ENCODE measurements around the gene NEDD9. TPM values are rescaled to one million over a fixed set of nuclear protein-coding genes. Genes with fewer than 3 reads are reported as not detected.

NEDD9 gene
- total RNA-seq, 4 donors from 2014 or later, result 51.7 to 136 (median 94.0) TPM

DNA sequence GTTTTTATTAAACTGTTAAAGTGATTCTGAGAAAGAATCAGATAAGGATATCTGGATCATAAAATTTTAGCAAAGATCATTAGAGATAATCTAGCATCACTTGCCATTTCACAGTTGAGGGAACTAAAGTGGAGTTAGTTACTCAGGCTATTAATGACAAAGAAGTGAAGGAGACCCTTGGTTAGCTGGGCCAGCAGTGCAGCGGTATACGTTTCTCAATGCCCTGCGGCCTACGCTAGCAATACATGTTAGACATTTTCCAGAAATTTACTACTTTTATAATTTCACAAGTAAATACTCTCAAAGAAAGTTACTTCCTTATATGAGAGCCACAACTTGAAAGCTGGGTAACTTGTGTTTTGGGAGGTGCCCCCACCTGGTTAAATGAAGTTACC lies 28.5 kb downstream of the NEDD9 start:
- TF ChIP-seq, protein P1, sequence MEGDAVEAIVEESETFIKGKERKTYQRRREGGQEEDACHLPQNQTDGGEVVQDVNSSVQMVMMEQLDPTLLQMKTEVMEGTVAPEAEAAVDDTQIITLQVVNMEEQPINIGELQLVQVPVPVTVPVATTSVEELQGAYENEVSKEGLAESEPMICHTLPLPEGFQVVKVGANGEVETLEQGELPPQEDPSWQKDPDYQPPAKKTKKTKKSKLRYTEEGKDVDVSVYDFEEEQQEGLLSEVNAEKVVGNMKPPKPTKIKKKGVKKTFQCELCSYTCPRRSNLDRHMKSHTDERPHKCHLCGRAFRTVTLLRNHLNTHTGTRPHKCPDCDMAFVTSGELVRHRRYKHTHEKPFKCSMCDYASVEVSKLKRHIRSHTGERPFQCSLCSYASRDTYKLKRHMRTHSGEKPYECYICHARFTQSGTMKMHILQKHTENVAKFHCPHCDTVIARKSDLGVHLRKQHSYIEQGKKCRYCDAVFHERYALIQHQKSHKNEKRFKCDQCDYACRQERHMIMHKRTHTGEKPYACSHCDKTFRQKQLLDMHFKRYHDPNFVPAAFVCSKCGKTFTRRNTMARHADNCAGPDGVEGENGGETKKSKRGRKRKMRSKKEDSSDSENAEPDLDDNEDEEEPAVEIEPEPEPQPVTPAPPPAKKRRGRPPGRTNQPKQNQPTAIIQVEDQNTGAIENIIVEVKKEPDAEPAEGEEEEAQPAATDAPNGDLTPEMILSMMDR (IDR thresholded peaks at IDR 0.05; ENCODE audit: low read depth), result no peak

DNA sequence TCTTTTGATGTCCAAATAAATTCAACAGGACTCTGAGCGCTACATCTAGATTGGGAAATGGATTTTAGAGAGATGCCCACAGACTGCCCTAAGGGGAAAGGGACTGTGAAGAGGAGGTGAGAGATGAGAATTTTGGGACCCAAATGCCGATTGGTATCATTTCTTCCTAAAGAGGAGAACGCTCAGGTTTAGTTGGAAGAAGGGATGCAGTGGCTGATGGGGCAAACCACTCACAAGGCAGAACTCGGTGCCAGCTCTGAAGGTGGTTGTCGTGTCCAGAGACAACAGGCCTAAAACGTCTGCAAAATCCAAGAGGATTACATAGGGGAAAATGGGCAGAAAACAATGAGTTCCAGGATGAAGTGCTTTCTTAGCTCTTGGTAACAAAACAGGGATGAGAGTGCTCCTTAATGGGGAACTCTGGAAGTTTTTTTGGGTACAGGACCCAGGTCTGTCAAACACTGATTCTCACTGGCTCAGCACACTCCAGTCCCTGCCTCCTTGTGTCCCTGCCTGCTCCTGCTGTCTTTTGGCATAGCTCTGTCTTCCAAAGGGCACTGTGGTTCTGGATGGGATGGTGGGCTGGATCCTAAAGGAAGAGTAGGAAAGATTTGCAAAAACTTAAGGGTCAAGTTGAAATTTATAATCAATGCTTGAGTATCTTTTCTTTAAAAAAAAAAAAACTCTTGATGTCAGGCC lies 29.0 kb downstream of the NEDD9 start:
- TF ChIP-seq, protein P1 (IDR thresholded peaks at IDR 0.05; ENCODE audit: low read depth), result no peak

DNA sequence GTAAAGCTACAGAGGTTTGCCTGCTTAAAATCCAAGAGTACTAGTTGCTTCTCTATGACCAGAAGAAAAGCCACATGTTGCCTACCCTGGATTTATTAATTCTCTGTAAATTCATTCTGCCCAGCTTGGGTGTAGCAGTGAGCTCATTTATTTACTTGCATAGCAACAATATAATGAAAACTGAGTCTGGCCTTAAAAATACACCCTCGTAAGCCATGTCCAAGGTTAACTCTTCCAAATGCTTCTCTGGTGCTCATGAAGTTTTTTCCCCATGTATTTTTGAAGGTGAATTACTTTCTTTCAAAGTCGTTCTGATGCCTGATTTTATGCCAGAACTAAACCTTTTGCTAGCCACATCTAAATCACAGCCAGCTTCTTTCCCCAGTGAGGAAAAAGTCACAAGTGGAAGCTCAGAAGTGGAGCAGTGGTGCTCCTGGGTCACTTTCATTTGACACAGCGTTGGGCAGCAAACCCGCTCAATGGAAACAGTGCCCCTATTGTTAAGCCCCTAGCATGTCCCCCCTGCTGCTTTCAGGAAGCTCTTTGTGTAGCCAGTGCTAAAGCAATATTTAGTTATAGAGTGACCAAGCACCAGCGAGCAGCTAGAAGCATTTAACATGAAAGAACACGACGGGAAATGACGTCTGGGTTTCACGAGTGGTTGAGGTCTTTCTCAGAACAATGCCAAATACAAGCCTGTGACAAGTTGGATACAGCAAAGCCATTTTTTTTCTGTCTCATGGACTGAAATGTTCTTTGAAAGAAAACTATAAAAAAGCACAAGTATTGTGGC lies 29.8 kb downstream of the NEDD9 start:
- TF ChIP-seq, protein P1 (IDR thresholded peaks at IDR 0.05; ENCODE audit: low read depth), result no peak

DNA sequence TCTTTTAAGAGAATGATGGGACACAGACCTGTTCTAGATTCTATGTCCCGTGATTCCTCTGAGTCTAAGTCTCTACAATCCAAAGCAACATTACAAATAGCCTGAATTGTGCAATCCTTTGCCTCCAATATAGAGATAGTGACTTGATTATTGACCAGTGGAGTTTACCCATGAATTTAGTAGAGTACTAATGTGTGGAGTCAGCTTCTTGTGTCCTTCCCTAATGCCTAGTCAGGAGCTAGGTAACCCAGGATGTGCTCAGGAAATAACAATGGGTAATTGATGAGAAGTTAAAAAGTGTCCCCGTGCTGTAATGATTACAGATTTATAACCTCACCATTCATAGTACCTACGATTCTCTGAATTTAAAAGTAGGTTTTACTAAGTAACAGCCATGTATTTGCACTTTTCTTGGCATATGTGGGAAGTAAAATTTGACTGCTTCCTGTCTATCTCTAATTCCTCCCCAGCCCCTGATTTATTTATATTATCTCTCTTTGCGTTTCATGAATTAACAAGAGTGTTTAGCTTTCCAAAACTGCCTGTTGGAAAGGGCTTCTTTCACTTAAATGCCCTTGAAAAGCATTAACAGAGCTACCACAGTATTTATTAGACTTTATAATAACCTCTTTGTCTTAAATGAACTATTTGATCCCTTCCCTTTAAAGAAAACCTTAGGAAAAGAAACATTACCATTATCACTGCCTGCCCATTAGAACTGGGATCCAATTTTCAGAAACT lies 30.5 kb downstream of the NEDD9 start:
- TF ChIP-seq, protein P1 (IDR thresholded peaks at IDR 0.05; ENCODE audit: low read depth), result no peak

DNA sequence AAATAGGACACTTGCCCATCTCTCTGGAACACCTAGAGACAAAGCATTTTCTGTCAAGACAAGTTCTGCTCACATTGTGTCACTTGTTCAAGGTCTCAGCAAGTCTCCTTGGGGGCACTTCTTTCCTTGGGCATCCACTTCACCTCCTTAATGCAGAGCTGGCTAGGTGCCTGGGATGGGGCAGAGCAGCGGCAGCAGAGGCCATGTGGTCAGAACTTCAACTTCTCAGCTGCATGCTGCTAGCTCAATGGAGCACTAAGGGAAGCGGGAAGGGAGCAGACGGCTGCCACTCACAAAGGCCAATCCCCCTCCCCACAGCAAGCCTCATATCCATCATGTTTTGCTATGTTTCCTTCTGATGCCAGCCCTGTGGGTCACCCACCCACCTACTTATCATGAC lies 31.5 kb downstream of the NEDD9 start:
- TF ChIP-seq, protein P1 (IDR thresholded peaks at IDR 0.05; ENCODE audit: low read depth), result no peak

DNA sequence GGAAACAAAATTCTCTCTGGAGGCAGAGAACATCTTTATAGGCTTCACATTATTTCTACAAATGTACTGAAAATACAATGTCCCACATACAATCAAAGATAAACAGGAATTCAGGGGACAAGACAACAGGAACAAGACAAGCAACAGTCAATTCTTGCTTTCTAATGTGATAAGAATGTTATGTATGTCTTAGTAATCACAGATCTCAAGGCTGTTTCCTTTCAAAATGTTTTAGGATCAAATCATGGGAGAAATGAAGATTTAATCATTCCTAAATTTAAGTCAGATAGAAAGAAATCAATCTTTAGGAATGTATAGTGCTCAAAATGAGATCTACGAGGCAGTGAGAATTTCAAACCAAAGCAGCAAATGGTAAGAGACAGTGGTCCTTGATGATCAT lies 32.1 kb downstream of the NEDD9 start:
- TF ChIP-seq, protein P1 (IDR thresholded peaks at IDR 0.05; ENCODE audit: low read depth), result no peak

Data from subcutaneous adipose tissue (tissue), 4 donors.